SK-N-SH treated with all-trans-retinoic acid at 6 μM for 48 hours (cell line): ENCODE results near the gene RHBDF2.

Experiments used
- CSDC2 ChIP-seq: fragments of 250-450 bp; sonication (Bioruptor Pico); IDR thresholded peaks from 2 replicates; pipeline ENCODE4 v1.5.0; 2020; ENCODE audit warnings: mild to moderate bottlenecking, moderate library complexity
- OSR1 ChIP-seq: fragments of 250-450 bp; sonication (Bioruptor Pico); IDR thresholded peaks from 2 replicates; pipeline ENCODE4 v1.8.0; 2022; ENCODE audit warnings: moderate library complexity, mild to moderate bottlenecking, inconsistent platforms
- PPARA ChIP-seq: fragments of 250-450 bp; sonication (Bioruptor Pico); IDR thresholded peaks from 2 replicates; pipeline ENCODE4 v1.5.0; 2020; ENCODE audit warnings: mild to moderate bottlenecking, borderline replicate concordance
- SNAI2 ChIP-seq: fragments of 250-450 bp; sonication (Bioruptor Pico); IDR thresholded peaks from 2 replicates; pipeline ENCODE4 v1.5.0; 2020; ENCODE audit warnings: mild to moderate bottlenecking, moderate library complexity
- TSHZ2 ChIP-seq: fragments of 250-450 bp; sonication (Bioruptor Pico); IDR thresholded peaks from 2 replicates; pipeline ENCODE4 v1.5.0; 2020; ENCODE audit warnings: mild to moderate bottlenecking, moderate library complexity

- TF ChIP-seq CSDC2 (CRISPR knock-in tag) (no peak), OSR1 (CRISPR knock-in tag) (no peak), TSHZ2 (CRISPR knock-in tag) (no peak), SNAI2 (CRISPR knock-in tag) (no peak), PPARA (CRISPR knock-in tag) (no peak)
These were observed 9.7 kb downstream of the RHBDF2 start for GRCh38 chr17:76491271-76492122.
